Kidney epithelial cell (primary cell): ENCODE results near the gene VRK1. TPM values are rescaled to one million over a fixed set of nuclear protein-coding genes. Genes with fewer than 3 reads are reported as not detected.

Experiments
- DNase-seq: peaks from one replicate; pipeline ENCODE4 v3.0.0-alpha.2; 2010; ENCODE audit warnings: low read depth
- H3K27me3 ChIP-seq: 2 replicates; pipeline ENCODE4 v1.6.0; 2011; ENCODE audit warnings: low read length; ENCODE audit not compliant: control insufficient read depth, insufficient read depth
- H3K36me3 ChIP-seq: 2 replicates; pipeline ENCODE4 v1.5.1; 2011; ENCODE audit warnings: low read length; ENCODE audit not compliant: control insufficient read depth, insufficient read depth
- H3K4me3 ChIP-seq: 2 replicates; pipeline ENCODE4 v1.5.1; 2011; ENCODE audit warnings: low read depth, mild to moderate bottlenecking, control low read depth, low read length
- CTCF ChIP-seq: IDR thresholded peaks from 2 replicates; pipeline ENCODE4 v1.5.1; 2011; ENCODE audit warnings: mild to moderate bottlenecking, moderate library complexity, low read length, control low read depth, inconsistent platforms; ENCODE audit not compliant: insufficient read depth, poor library complexity, severe bottlenecking
- total RNA-seq: library from RNA; depleted of rRNA; stranded (reverse); fragments of >200 nt; gene quantifications from 2 replicates; pipeline ENCODE4 v1.2.3, GENCODE V29; 2015

Gene VRK1
- total RNA-seq, 1 donor from 2014 or later: 13.0 TPM

DNA sequence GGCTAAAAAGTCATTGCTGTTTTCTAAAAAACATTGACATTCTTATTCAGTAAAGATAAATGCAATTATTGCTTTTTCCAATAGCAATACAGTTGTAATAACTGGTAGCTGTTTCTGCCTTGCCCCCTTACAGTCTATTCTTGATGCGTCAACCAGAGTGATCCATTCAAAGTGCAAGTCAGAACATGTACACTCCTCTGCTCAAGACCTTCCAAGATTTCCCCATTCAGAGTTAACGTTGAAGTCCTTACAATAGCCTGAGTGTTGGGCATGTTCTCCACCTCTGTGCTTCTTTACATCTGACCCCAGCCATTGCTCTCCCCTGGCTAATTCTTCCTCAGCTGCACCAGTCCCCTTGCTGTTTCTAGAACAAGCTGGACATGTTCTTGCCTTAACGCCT lies 24.3 kb downstream of the VRK1 start:
- no peaks in the 10 kb centered on the region for H3K36me3 ChIP-seq
- H3K27me3 ChIP-seq: no peaks in the 10 kb centered on the region
- TF ChIP-seq CTCF: no peak
- no peak for DNase-seq
- no peak overlapping the region for H3K4me3 ChIP-seq

- Histone ChIP-seq H3K27me3 (no peaks in the 10 kb centered on the region), H3K4me3 (no peak overlapping the region), H3K36me3 (no peaks in the 10 kb centered on the region)
- no peak for DNase-seq
- TF ChIP-seq CTCF: no peak
These were observed 26.5 kb downstream of the VRK1 start for GRCh38 chr14:96823652-96824051.

- no peaks in the 10 kb centered on the region for H3K36me3 ChIP-seq
- TF ChIP-seq CTCF: no peak
- DNase-seq: no peak
- H3K4me3 ChIP-seq: no peak overlapping the region
- H3K27me3 ChIP-seq: no peaks in the 10 kb centered on the region
These were observed 27.1 kb downstream of the VRK1 start for GRCh38 chr14:96824283-96824682.

GRCh38 chr14:96826818-96827217 lies 29.6 kb downstream of the VRK1 start:
- DNase-seq: no peak
- no peak for TF ChIP-seq CTCF
- Histone ChIP-seq H3K4me3 (no peak overlapping the region), H3K36me3 (no peaks in the 10 kb centered on the region), H3K27me3 (no peaks in the 10 kb centered on the region)

DNA sequence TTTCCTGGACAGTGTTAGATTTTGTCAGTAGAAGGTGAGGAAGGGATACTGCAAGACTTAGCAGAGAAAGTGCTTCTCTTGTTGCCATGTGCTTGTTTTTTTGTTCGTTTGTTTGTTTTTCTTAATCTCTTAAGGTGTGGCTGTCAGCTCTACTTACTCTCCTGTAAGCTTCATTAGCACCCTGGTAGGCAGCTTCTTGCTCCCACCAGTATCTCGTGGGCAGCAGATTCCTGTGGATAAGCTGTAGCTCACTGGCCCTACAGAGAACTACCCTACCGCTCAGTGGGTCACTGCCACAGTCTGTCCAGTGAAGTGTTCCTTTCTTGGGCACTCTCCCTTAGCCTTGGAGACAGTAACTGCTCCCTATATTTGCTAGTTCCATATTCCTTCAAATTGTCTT lies 30.1 kb downstream of the VRK1 start:
- DNase-seq: no peak
- no peak for TF ChIP-seq CTCF
- Histone ChIP-seq H3K36me3 (no peaks in the 10 kb centered on the region), H3K27me3 (no peaks in the 10 kb centered on the region), H3K4me3 (no peak overlapping the region)

GRCh38 chr14:96829791-96830190 lies 32.6 kb downstream of the VRK1 start:
- no peak for DNase-seq
- no peak for TF ChIP-seq CTCF
- Histone ChIP-seq H3K27me3 (no peaks in the 10 kb centered on the region), H3K4me3 (no peak overlapping the region), H3K36me3 (no peaks in the 10 kb centered on the region)
